Adrenal gland (tissue), 12 donors: ENCODE measurements around the gene TXNRD2. TPM values are rescaled to one million over a fixed set of nuclear protein-coding genes. Genes with fewer than 3 reads are reported as not detected.

Experiments used
- DNase-seq, 7 donors: peaks; one replicate each; pipeline ENCODE4 v3.0.0-alpha.2; 2019 to 2020
- H3K27ac ChIP-seq, 5 donors: fragments of 200-600 bp; sonication (generic) in 4 of 5; 1 replicate in 3 of 5; 2 replicates in 2 of 5; pipeline versions ENCODE4 v1.5.1 to v1.8.0; 2016 to 2020; ENCODE audit warnings: mild to moderate bottlenecking in 1 of 5
- H3K27me3 ChIP-seq: fragments of 200-600 bp; 2 replicates; pipeline ENCODE4 v1.8.0; 2021
- H3K36me3 ChIP-seq, 2 donors: fragments of 200-600 bp; replicated peaks in 1 of 2; 1 replicate in 1 of 2; 2 replicates in 1 of 2; pipeline versions ENCODE4 v1.5.1 to v1.8.0; 2018 to 2022
- H3K4me1 ChIP-seq, 2 donors: fragments of 200-600 bp; replicated peaks in 1 of 2; 1 replicate in 1 of 2; 2 replicates in 1 of 2; pipeline versions ENCODE4 v1.5.1 to v1.8.0; 2018 to 2021
- H3K4me3 ChIP-seq, 4 donors: fragments of 200-600 bp; sonication (generic) in 3 of 4; one replicate each; pipeline ENCODE4 v1.5.1; 2016 to 2018
- H3K9me3 ChIP-seq, 3 donors: fragments of 200-600 bp; sonication (generic) in 1 of 3; replicated peaks in 1 of 3; 1 replicate in 2 of 3; 2 replicates in 1 of 3; pipeline versions ENCODE4 v1.5.1 to v1.8.0; 2016 to 2021
- CTCF ChIP-seq, 6 experiments: fragments of 450-650 bp in 4 of 6; fragments of 200-600 bp in 2 of 6; sonication (generic) in 1 of 6; IDR thresholded peaks; 1 replicate in 5 of 6; 2 replicates in 1 of 6; pipeline versions ENCODE4 v1.5.1 to v1.8.0; 2016 to 2021; ENCODE audit warnings: antibody characterized with exemption in 6 of 6, mild to moderate bottlenecking in 2 of 6, moderate library complexity in 1 of 6
- POLR2A ChIP-seq, 2 donors: fragments of 450-650 bp; IDR thresholded peaks; one replicate each; pipeline ENCODE4 v1.6.1; 2017; ENCODE audit warnings: antibody characterized with exemption in 2 of 2, mild to moderate bottlenecking in 2 of 2, moderate library complexity in 1 of 2
- WGBS, 4 donors: extraction: QIAGEN DNeasy Blood & Tissue Kit in 2 of 4; methylation state at CpG; one replicate each; pipeline versions ENCODE4 v1.1.5 to v1.1.7; 2013 to 2017; 5-methylcytosine and 5-hydroxymethylcytosine counted together
- intact Hi-C, 2 donors: fragments of 100-400 bp; cut with DNase I; formaldehyde crosslinking; loops; one replicate each; pipeline versions ENCODE4 v1.14.1 to v1.15.0; 2022 to 2023
- polyA plus RNA-seq, 3 donors: library from polyadenylated mRNA; stranded (reverse); fragments of 200-250 nt in 2 of 3; fragments of 350-450 nt in 1 of 3; fragmentation: Illumina TruSeq in 1 of 3; extraction: RNeasy Lipid Tissue Mini Kit (QIAGEN cat#74804) in 1 of 3; gene quantifications; one replicate each; pipeline ENCODE4 v1.2.3, GENCODE V29; 2013 to 2014
- total RNA-seq, 9 donors: library from RNA; depleted of rRNA in 4 of 9; stranded (reverse); fragments of >200 nt in 4 of 9; fragments of 120-200 nt in 1 of 9; fragmentation: NEBNext Ultra II Directional in 1 of 9; extraction: Animal tissue kit (Norgen Biotek cat#: 25700) in 1 of 9; gene quantifications; one replicate each; pipeline versions ENCODE4 v1.1.0 to v1.2.4, GENCODE V29; 2013 to 2023
- donor health status: healthy with polysubstance abuse.
- donor health status: Bipolar disorder and iron deficiency.
- donor health status: DM: yes; HTN: yes; CAD: no.
- donor health status: DM: no; HTN: no; CAD: no.
- donor health status: DM: no; HTN: no; CAD: no.
- donor health status: DM: yes; HTN: yes; CAD: no.

The TXNRD2 gene
- total and polyA plus RNA-seq, 12 donors, result 39.6 to 171 (median 59.5) TPM

GRCh38 chr22:19987394-19988306 lies 46.0 kb upstream of the TXNRD2 start:
- H3K4me1 ChIP-seq, result peaks cover 8 to 31% of the 10 kb centered on the region in 2 donors

GRCh38 chr22:19986410-19987341 lies 45.1 kb upstream of the TXNRD2 start:
- intact Hi-C loops, result no loop called here
- peaks cover 8 to 31% of the 10 kb centered on the region in 2 donors for H3K4me1 ChIP-seq
- H3K27ac ChIP-seq, result peak overlapping the region in 2 of 5 donors; percentile 77 to 87
- WGBS, 4 donors, result 2 to 5% (median 4%) methylated on average over 10 to 75 of the region's 76 CpGs
- no peaks in the 10 kb centered on the region for H3K9me3 ChIP-seq
- H3K27me3 ChIP-seq, result no peaks in the 10 kb centered on the region
- H3K4me3 ChIP-seq, result peak overlapping the region in 2 of 4 donors; percentile 62 to 68
- peaks cover 0 to under 1% of the 10 kb centered on the region in 2 donors for H3K36me3 ChIP-seq
- TF ChIP-seq CTCF (IDR thresholded peaks at IDR 0.05) (no peak), POLR2A (IDR thresholded peaks at IDR 0.05) (peak; percentile 68 to 76)
- peak; percentile 70 to 84 (median 79) for DNase-seq

More at GRCh38 chr22:19987394-19988306, 46.0 kb upstream of the TXNRD2 start:
- Histone ChIP-seq H3K27me3 (no peaks in the 10 kb centered on the region), H3K9me3 (no peaks in the 10 kb centered on the region), H3K36me3 (no peaks in the 10 kb centered on the region), H3K4me3 (peak overlapping the region in 1 of 4 donors; percentile 68), H3K27ac (peak overlapping the region in 1 of 5 donors; percentile 87)
- 61 to 98% (median 69%) methylated on average over 6 to 24 of the region's 24 CpGs for WGBS, 4 donors
- intact Hi-C loops, result no loop called here
- TF ChIP-seq CTCF (IDR thresholded peaks at IDR 0.05), result no peak
- no peak for TF ChIP-seq POLR2A (IDR thresholded peaks at IDR 0.05)
- no peak for DNase-seq

GRCh38 chr22:19986011-19986409 lies 44.4 kb upstream of the TXNRD2 start:
- H3K27ac ChIP-seq, result peak overlapping the region in 1 of 5 donors; percentile 77
- TF ChIP-seq POLR2A (IDR thresholded peaks at IDR 0.05) (no peak), CTCF (IDR thresholded peaks at IDR 0.05) (no peak)
- intact Hi-C loops, result no loop called here
- H3K4me1 ChIP-seq, result peaks cover 8 to 29% of the 10 kb centered on the region in 2 donors
- H3K4me3 ChIP-seq, result peak overlapping the region in 1 of 4 donors; percentile 68
- no peaks in the 10 kb centered on the region for H3K9me3 ChIP-seq
- no peaks in the 10 kb centered on the region for H3K27me3 ChIP-seq
- peaks cover 0 to 7% of the 10 kb centered on the region in 2 donors for H3K36me3 ChIP-seq
- no peak for DNase-seq
- WGBS, 4 donors, result 38 to 88% (median 80%) methylated on average over 1 to 2 of the region's 2 CpGs; no CpG with 5 or more reads in 1 of the 4 donors
